GDM1 (cell line): ENCODE data around the gene MAP3K7.
A peak's percentile ranks its signal among the peaks of the same experiment; 100 is the strongest.

Source experiments
- DNase-seq: peaks from one replicate; lab custom pipeline; 2025; lab: John Stamatoyannopoulos, UW

Gene MAP3K7

DNA sequence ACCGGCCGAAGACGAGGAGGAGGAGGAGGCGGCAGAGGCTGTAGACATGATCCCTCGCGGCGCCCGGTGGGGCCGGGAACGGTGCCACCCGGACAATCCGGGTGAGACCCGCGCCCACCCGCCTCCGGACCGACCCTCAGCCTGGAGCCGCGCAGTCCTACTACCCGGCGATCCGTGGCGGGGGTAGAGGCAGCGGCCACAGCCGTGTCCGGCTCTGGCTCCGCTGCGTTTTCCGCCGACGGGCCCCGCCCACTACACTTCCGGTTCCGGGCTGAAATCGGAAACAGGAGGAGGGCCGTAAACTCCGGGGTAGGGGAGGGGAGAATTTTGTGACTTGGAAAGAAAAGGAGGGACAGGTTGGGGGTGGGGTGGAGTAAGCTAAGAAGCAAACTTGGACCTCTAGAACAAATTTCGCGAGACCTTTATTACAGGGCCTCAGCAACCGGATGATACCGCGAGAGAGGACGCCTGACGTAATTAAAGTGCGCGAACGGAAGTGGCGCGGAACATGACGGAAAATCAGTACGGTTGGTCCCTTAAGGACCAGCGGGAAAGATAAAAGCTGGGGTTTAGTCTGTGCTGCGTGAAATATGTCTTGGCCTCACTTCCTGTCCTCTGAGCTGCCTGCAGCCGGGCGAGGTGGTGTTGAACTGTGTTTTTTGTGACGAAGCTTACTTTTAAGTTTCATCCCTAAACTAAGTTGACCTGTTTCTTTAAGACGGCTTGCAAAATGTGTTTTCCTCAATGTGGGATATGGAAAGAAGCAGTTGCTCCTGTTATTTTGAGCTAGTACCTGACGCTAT lies at the start of gene MAP3K7:
Gene MAP3K7, minus strand, starts transcription at position 237 of the 803 bp plus-strand sequence. Its CDS starts 189 bp downstream, at position 48.
- DNase-seq: peak; percentile 90

DNA sequence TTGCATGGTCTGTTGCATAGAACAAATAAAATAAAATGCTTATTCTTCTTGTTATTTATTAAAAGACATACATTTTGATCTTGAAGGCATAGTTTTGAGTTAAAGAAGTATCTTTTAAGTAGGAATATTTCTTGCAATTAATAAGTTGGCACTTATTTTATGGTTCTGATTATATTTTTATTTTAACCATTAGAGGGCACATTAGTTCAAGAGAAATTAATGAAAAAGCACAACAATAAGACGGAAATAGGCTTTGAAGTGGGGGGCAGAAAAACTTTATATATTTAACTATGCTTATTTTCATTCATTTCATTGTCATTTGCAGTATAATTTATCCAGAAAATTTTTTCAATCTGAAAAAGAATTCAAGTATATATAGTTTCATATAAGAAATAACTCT lies 44.2 kb upstream of the MAP3K7 start:
- no peak for DNase-seq

- no peak for DNase-seq
These were observed 34.7 kb upstream of the MAP3K7 start for GRCh38 chr6:90621581-90621980.

GRCh38 chr6:90619221-90619620 lies 32.3 kb upstream of the MAP3K7 start:
- DNase-seq: no peak

DNA sequence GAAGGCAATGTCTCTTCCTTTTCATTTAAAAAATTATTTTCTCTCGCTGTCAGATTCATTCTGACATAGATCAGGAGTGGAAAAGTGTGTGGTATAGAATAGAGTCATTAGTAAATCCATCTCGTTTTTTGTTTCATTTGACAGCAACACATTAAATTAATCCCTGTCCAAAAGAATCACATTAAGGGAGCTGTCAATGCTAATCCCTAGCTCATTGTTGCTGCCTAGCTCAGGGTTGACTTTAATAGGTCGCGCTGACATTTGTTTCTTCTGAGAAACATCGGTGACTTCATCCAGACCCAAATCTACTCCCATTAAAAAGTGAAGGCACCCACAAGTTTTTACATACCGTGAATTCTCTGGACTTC lies 25.4 kb upstream of the MAP3K7 start:
- DNase-seq: no peak

GRCh38 chr6:90611543-90612312 lies 24.9 kb upstream of the MAP3K7 start:
- no peak for DNase-seq

- peak; percentile 35 for DNase-seq
These were observed 24.1 kb upstream of the MAP3K7 start for GRCh38 chr6:90610751-90611542.

GRCh38 chr6:90610301-90610750 lies 23.5 kb upstream of the MAP3K7 start:
- peak; percentile 2 for DNase-seq

DNA sequence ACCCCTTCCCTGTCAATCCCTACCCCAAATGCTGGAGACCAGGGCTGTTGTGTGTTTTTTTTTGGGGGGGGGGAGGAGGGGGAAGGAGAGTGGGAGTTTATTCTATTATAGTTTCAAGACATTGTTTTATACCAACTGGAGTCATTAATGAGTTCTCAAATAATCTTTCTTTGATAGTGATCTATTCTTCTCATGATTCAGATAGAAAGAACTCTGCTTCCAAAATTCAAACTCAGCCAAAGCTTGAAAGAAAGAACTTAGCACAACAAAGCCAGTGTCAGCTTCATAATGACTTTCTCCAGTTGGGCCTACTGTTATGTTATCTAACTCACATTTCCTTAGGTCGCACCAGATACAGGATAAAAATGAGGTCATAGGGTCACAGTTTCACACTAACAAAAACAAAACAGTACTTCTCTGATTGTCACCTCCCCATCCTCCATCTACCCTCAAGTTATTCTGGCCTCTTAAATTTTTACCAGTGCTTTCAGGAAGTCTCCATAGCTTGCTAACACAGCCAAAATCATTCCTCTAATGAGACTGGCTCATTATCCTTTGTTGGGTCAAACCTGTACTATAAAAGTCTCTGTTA lies 19.0 kb upstream of the MAP3K7 start:
- no peak for DNase-seq

- no peak for DNase-seq
These were observed 17.7 kb upstream of the MAP3K7 start for GRCh38 chr6:90604546-90604945.

GRCh38 chr6:90599151-90599550 lies 12.3 kb upstream of the MAP3K7 start:
- DNase-seq: no peak

DNA sequence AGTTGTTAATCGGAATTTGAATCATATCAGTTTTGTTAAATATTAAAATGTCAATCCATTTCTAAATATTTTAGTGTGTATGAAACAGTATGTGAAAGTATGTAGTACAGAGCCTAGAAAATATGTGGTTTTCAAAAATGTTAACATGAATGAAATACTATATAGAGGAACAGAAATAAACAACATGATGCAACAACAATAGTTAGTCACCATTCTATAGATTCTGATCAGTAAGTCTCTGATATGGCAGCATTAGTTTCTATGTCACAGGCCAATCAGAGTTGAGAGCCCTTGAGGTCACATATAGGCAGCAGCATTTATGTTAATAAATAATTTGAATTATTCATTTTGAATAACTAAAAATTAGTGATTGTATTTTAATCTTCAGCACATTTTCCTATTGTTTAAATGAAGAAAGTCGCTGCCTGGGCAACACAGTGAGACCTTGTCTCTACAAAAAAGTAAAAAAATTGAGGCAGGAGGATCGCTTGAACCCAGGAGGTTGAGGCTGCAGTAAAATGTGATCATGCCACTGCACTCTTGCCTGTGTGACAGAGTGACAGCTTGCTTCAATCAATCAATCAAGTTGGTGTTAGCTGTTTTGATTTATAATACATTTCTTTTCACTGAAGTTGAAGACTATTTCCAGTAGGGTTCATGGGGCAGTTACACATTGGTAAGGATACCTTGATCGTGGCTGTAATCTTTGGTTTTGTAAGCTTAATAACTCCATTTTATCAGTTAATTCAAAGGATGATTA lies 11.5 kb upstream of the MAP3K7 start:
- DNase-seq: no peak

- DNase-seq: no peak
These were observed 10.2 kb upstream of the MAP3K7 start for GRCh38 chr6:90596967-90597539.

DNA sequence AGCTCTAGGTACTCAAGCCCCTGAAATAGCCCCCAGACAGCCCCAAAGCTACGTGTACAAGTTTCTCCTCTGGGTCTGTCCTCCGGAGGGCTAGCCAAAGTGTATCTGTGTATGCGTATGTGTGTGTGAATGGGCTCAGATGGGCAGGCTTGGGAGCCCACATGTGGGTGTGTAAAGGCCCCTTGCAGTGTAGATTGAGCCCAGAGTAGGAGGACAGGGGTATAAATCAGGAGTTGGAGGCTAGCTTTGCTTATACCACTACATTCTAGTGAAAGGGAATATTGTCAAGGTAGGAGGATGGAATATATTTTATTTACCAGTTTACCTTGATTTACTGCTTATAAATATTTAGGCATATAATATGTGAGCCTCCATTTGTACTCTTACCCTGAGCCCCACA lies 9.0 kb upstream of the MAP3K7 start:
- DNase-seq: no peak

- no peak for DNase-seq
These were observed 381 bp downstream of the MAP3K7 start for GRCh38 chr6:90586546-90586835.

GRCh38 chr6:90584636-90585255 lies 2.1 kb downstream of the MAP3K7 start:
- no peak for DNase-seq

GRCh38 chr6:90583836-90584481 lies 2.9 kb downstream of the MAP3K7 start:
- no peak for DNase-seq

DNA sequence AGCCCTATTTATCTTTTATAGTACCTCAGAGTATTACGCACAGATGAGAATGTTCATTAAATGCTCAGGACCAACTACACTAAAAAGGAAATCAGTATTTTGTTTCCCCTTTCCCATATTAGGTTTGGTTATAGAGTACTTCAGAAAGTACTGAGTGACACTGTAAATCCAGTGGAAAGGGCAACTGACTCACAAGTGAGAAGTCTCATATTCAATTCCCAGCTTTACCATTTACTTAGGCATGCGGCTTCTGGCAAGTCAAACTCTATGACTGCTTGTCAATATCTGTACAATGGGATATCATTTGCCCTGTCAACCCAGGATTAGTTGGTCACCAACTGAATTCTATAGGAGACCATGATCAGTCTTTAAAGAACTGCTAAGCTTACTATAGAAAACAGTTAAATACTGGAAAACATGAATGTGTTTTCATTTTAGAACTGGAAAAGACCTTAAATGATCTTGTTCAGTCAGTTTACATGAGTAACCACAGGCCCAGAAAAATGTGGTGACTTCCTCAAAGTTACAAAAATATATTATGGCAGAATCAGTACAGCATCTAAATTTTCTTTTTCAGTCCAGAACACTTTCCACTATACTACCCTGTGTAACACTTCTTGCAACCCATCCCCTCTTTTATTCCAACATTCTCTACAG lies 3.6 kb downstream of the MAP3K7 start:
- DNase-seq: no peak

GRCh38 chr6:90581146-90581545 lies 5.7 kb downstream of the MAP3K7 start:
- DNase-seq: no peak
